IgD-negative memory B cell (primary cell): ENCODE measurements around the gene TSGA10IP. TPM values are rescaled to one million over a fixed set of nuclear protein-coding genes. Genes with fewer than 3 reads are reported as not detected.
"Not testable (repeated sequence)": the region's sequence is repeated elsewhere in the genome, so short reads cannot be mapped to it uniquely, and the experiment has no call there.

Experiments used
- H3K27ac Mint-ChIP-seq, 3 donors: one replicate each; pipeline ENCODE4 v1.8.0; 2020 to 2022; ENCODE audit warnings: mild to moderate bottlenecking in 3 of 3, mixed read lengths in 3 of 3, moderate library complexity in 1 of 3
- H3K27me3 Mint-ChIP-seq: one replicate; pipeline ENCODE4 v1.8.0; 2021; ENCODE audit warnings: mixed read lengths
- H3K36me3 Mint-ChIP-seq: one replicate; pipeline ENCODE4 v1.8.0; 2020; ENCODE audit warnings: mild to moderate bottlenecking, mixed read lengths
- H3K4me1 Mint-ChIP-seq, 3 donors: one replicate each; pipeline ENCODE4 v1.8.0; 2020 to 2022; ENCODE audit warnings: mixed read lengths in 3 of 3, mild to moderate bottlenecking in 1 of 3
- H3K4me3 Mint-ChIP-seq, 4 donors: one replicate each; pipeline ENCODE4 v1.8.0; 2020 to 2022; ENCODE audit warnings: mild to moderate bottlenecking in 4 of 4, mixed read lengths in 4 of 4, moderate library complexity in 3 of 4
- H3K9me3 Mint-ChIP-seq, 3 donors: one replicate each; pipeline ENCODE4 v1.8.0; 2020 to 2021; ENCODE audit warnings: mixed read lengths in 3 of 3, mild to moderate bottlenecking in 1 of 3
- polyA plus RNA-seq: library from polyadenylated mRNA; unstranded; fragments of 300-500 nt; fragmentation: Illumina TruSeq; gene quantifications from one replicate; pipeline ENCODE4 v1.2.3, GENCODE V29; 2021

TSGA10IP gene
- polyA plus RNA-seq, 1 donor from 2014 or later, result not detected

- no peaks in the 10 kb centered on the region for H3K36me3 Mint-ChIP-seq
- H3K4me1 Mint-ChIP-seq, result peaks cover 0 to 4% (median 0%) of the 10 kb centered on the region in 3 donors
- no peak overlapping the region for H3K4me3 Mint-ChIP-seq
- H3K27me3 Mint-ChIP-seq, result peaks cover 1% of the 10 kb centered on the region
- no peaks in the 10 kb centered on the region for H3K9me3 Mint-ChIP-seq
- no peak overlapping the region for H3K27ac Mint-ChIP-seq
Measured at GRCh38 chr11:65947133-65947532, 1.9 kb downstream of the TSGA10IP start.

GRCh38 chr11:65947603-65948125, 2.4 kb downstream of the TSGA10IP start:
- Mint-ChIP-seq H3K36me3 (no peaks in the 10 kb centered on the region), H3K4me1 (peaks cover 0 to 2% (median 0%) of the 10 kb centered on the region in 3 donors)

GRCh38 chr11:65950711-65951110, 5.4 kb downstream of the TSGA10IP start:
- not testable (repeated sequence) for H3K27me3 Mint-ChIP-seq, H3K9me3 Mint-ChIP-seq, H3K4me3 Mint-ChIP-seq, H3K27ac Mint-ChIP-seq, H3K4me1 Mint-ChIP-seq, H3K36me3 Mint-ChIP-seq

More at GRCh38 chr11:65947603-65948125, 2.4 kb downstream of the TSGA10IP start:
- H3K27ac Mint-ChIP-seq, result no peak overlapping the region
- H3K9me3 Mint-ChIP-seq, result no peaks in the 10 kb centered on the region
- peak overlapping the region in 2 of 4 donors; percentile 28 to 34 for H3K4me3 Mint-ChIP-seq
- H3K27me3 Mint-ChIP-seq, result peaks cover 1% of the 10 kb centered on the region

DNA sequence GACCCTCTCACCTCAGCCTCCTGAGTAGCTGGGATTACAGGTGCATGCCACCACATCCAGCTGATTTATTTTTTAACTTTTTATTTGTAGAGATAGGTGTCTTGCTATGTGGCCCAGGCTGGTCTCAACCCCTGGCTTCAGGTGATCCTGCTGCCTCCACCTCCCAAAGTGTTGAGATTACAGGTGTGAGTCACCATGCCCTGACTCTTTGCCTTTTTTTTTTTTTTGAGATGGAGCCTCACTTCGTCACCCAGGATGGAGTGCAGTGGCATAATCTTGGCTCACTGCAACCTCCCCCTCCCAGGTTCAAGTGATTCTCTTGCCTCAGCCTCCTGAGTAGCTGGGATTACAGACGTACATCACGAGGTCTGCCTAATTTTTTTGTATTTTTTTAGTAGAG, 6.4 kb downstream of the TSGA10IP start:
- not testable (repeated sequence) for H3K27ac Mint-ChIP-seq, H3K36me3 Mint-ChIP-seq, H3K4me3 Mint-ChIP-seq, H3K9me3 Mint-ChIP-seq, H3K4me1 Mint-ChIP-seq, H3K27me3 Mint-ChIP-seq

- Mint-ChIP-seq H3K4me1 (peaks cover 6 to 7% (median 7%) of the 10 kb centered on the region in 3 donors), H3K27me3 (no peaks in the 10 kb centered on the region)
Measured at GRCh38 chr11:65952052-65952521, 6.8 kb downstream of the TSGA10IP start.

GRCh38 chr11:65953471-65953870, 8.2 kb downstream of the TSGA10IP start:
- Mint-ChIP-seq H3K27ac (no peak overlapping the region), H3K9me3 (no peaks in the 10 kb centered on the region), H3K27me3 (no peaks in the 10 kb centered on the region), H3K36me3 (no peaks in the 10 kb centered on the region), H3K4me3 (no peak overlapping the region), H3K4me1 (peaks cover 9 to 13% (median 9%) of the 10 kb centered on the region in 3 donors)

More at GRCh38 chr11:65952052-65952521, 6.8 kb downstream of the TSGA10IP start:
- Mint-ChIP-seq H3K36me3 (no peaks in the 10 kb centered on the region), H3K27ac (no peak overlapping the region), H3K9me3 (no peaks in the 10 kb centered on the region), H3K4me3 (no peak overlapping the region)

DNA sequence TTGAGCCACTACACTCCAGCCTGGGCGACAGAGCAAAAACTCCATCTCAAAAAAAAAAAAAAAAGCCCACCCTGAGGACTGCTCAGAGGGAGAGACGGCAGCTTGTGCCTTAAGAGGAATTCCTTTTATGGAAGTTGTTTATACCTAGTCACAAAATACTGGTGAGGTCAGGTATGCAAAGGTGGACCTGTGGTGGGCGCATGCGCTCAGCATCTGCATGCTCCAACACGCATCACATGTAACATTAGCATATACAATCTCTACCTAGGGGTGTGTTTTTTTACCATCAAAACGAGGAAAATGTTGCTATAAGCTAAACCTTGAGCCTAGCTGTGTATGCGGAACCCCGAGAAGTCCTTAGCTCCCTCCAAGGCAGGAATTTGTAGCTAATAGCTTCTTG, 9.5 kb downstream of the TSGA10IP start:
- H3K4me3 Mint-ChIP-seq, result peak overlapping the region in 2 of 4 donors; percentile 15 to 55

GRCh38 chr11:65958291-65958690, 13.0 kb downstream of the TSGA10IP start:
- peaks cover 27 to 29% (median 28%) of the 10 kb centered on the region in 3 donors for H3K4me1 Mint-ChIP-seq
- H3K36me3 Mint-ChIP-seq, result no peaks in the 10 kb centered on the region
- no peak overlapping the region for H3K27ac Mint-ChIP-seq
- no peaks in the 10 kb centered on the region for H3K9me3 Mint-ChIP-seq
- H3K27me3 Mint-ChIP-seq, result no peaks in the 10 kb centered on the region
- peak overlapping the region in 2 of 4 donors; percentile 35 to 55 for H3K4me3 Mint-ChIP-seq

More for the DNA sequence above, 9.5 kb downstream of the TSGA10IP start:
- H3K4me1 Mint-ChIP-seq, result peaks cover 9 to 13% (median 9%) of the 10 kb centered on the region in 3 donors
- H3K36me3 Mint-ChIP-seq, result no peaks in the 10 kb centered on the region
- H3K9me3 Mint-ChIP-seq, result no peaks in the 10 kb centered on the region
- no peaks in the 10 kb centered on the region for H3K27me3 Mint-ChIP-seq
- peak overlapping the region in 1 of 3 donors; percentile 25 for H3K27ac Mint-ChIP-seq

DNA sequence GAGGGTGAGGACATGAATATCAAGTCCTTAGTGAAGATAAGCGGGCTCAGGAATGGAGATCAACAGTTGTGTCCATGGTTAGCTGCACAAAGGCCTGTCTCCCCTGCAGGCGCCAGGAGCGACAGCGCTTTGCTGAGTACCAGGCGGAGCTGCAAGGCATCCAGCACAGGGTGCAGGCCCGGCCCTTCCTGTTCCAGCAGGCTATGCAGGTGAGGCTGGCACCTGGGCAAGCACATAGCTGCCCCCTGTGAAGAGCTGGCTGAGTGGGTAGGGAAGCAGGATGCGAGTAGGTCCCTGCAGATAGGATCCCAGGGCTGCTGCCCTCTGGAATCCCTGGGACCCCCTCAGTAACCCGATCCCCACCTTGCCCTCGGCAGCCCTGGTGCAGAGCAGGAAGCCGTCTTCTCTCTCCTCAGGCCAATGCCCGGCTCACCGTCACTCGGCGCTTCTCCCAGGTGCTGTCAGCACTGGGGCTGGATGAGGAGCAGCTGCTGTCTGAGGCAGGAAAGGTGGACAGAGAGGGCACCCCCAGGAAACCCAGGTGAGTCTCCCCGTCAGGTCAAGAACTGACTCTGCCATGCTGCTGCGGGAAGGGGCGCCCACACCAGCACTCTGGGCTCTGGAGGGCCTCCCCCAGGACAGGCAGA, 13.6 kb downstream of the TSGA10IP start:
- H3K4me3 Mint-ChIP-seq, result peak overlapping the region in 2 of 4 donors; percentile 55 to 95
- H3K36me3 Mint-ChIP-seq, result no peaks in the 10 kb centered on the region
- no peaks in the 10 kb centered on the region for H3K9me3 Mint-ChIP-seq
- H3K27ac Mint-ChIP-seq, result no peak overlapping the region
- H3K4me1 Mint-ChIP-seq, result peaks cover 27 to 32% (median 29%) of the 10 kb centered on the region in 3 donors
- H3K27me3 Mint-ChIP-seq, result no peaks in the 10 kb centered on the region

GRCh38 chr11:65960824-65961266, 15.6 kb downstream of the TSGA10IP start:
- H3K4me1 Mint-ChIP-seq, result peaks cover 27 to 34% (median 29%) of the 10 kb centered on the region in 3 donors
- H3K36me3 Mint-ChIP-seq, result no peaks in the 10 kb centered on the region
- no peaks in the 10 kb centered on the region for H3K27me3 Mint-ChIP-seq
- H3K9me3 Mint-ChIP-seq, result no peaks in the 10 kb centered on the region
- peak overlapping the region; percentile 95 to 99 (median 98) for H3K4me3 Mint-ChIP-seq
- peak overlapping the region; percentile 94 to 98 (median 97) for H3K27ac Mint-ChIP-seq

DNA sequence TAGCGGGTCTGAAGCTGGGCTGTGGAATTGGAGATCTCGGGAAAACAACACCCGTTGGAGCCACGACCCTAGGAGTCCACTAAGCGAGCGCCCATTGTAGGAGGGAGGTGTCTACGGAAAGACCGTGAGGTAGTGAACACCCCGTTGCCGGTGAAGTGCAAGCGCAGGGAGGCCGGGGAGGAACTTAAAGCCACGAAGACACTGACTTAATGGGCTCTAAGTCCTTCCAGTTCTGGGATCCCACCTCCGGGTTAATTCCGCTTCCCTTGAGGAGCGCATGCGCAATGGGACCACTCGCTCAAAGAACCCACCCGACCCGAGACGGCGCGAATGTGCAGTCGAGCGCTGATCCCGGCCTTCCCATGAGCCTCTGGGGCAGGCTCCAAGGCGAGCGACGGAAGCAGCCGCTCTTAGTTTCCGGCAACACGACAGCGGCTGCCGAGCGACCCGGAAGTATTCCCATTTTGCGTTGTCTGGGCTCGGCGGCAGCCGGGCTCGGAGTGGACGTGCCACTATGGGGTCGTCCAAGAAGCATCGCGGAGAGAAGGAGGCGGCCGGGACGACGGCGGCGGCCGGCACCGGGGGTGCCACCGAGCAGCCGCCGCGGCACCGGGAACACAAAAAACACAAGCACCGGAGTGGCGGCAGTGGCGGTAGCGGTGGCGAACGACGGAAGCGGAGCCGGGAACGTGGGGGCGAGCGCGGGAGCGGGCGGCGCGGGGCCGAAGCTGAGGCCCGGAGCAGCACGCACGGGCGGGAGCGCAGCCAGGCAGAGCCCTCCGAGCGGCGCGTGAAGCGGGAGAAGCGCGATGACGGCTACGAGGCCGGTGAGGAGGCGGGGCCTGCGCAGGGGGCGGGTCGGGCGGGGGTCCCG, 16.2 kb downstream of the TSGA10IP start, which contains the start of gene SART1:
Gene SART1 (plus strand): TSS at position 468 of the 874 bp plus-strand sequence. CDS start 47 bp downstream, at position 515.
- Mint-ChIP-seq H3K4me3 (peak within 1 kb of the TSS; percentile 95 to 99 (median 98)), H3K4me1 (peaks cover 27 to 34% (median 29%) of the 10 kb centered on the region in 3 donors), H3K27ac (peak within 1 kb of the TSS; percentile 94 to 98 (median 97))

DNA sequence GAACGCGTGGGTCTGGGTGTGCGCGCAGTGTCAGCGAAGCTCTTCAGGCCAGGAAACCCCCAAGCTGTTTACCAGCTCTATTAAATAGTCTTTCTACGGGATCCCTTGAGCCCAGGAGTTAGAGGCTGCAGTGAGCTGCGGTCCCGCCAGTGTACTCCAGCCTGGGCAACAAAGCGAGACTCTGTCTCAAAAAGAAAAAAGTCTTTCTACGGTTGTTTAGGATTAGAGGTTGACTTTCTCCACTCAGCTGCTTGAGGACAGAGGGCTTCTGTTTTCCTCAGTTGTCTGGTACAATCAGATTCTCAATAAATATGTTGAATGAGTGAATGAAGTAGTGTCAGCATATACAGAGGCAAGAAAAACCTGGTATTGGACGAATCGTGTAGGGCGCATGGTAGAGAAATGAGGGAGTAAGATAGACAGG, 16.9 kb downstream of the TSGA10IP start:
- Mint-ChIP-seq H3K4me3 (peak overlapping the region; percentile 91 to 99 (median 96)), H3K36me3 (peaks cover 1% of the 10 kb centered on the region), H3K9me3 (no peaks in the 10 kb centered on the region), H3K27me3 (no peaks in the 10 kb centered on the region), H3K4me1 (peaks cover 21 to 28% (median 22%) of the 10 kb centered on the region in 3 donors), H3K27ac (peak overlapping the region; percentile 94 to 97 (median 95))

More for the DNA sequence above, 16.2 kb downstream of the TSGA10IP start, which contains the start of gene SART1:
- no peaks in the 10 kb centered on the region for H3K27me3 Mint-ChIP-seq
- H3K36me3 Mint-ChIP-seq, result peaks cover 1% of the 10 kb centered on the region
- no peaks in the 10 kb centered on the region for H3K9me3 Mint-ChIP-seq

DNA sequence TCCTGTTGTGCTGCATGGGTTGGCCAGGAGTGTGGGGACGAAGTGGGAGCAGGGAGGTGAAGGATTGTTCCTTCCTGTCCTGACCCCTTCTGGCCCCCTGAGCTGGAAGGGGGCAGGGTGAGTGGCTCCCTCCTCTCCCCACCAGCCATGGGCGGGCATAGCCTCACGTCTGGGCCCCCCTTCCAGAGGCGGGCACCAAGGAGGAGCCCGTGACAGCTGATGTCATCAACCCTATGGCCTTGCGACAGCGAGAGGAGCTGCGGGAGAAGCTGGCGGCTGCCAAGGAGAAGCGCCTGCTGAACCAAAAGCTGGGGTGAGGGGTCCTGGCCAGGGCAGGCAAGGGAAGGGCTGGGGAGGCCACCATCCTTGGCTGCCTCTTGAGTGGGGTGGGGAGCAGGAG, 19.6 kb downstream of the TSGA10IP start:
- no peaks in the 10 kb centered on the region for H3K27me3 Mint-ChIP-seq
- peaks cover 1% of the 10 kb centered on the region for H3K36me3 Mint-ChIP-seq
- H3K27ac Mint-ChIP-seq, result no peak overlapping the region
- H3K4me1 Mint-ChIP-seq, result peaks cover 18 to 24% (median 20%) of the 10 kb centered on the region in 3 donors
- no peaks in the 10 kb centered on the region for H3K9me3 Mint-ChIP-seq
- peak overlapping the region in 1 of 4 donors; percentile 68 for H3K4me3 Mint-ChIP-seq

DNA sequence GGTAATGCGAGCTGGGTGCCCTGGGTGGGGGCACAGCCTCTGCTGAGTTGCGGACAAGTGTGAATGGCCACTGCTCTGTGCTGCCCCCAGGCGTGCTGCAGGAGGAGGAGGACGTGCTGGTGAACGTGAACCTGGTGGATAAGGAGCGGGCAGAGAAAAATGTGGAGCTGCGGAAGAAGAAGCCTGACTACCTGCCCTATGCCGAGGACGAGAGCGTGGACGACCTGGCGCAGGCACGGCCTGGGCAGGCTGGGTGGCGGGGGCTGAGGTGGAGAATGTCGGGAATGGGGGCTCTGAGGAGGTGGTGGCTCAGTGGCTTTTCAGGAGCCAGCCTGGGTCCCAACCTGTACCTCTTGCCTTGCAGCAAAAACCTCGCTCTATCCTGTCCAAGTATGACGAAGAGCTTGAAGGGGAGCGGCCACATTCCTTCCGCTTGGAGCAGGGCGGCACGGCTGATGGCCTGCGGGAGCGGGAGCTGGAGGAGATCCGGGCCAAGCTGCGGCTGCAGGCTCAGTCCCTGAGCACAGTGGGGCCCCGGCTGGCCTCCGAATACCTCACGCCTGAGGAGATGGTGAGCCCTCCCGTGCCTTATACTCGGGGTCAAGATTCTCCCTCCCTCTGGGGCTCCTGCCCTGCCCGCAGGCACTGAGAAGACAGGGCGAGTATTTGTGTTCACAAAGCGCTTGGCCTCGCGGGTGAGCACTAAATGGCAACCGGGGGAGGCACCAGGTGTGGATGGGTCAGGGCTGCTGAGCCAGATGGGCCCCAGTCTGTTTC, 20.9 kb downstream of the TSGA10IP start:
- H3K4me3 Mint-ChIP-seq, result peak overlapping the region in 2 of 4 donors; percentile 41 to 46
- no peaks in the 10 kb centered on the region for H3K9me3 Mint-ChIP-seq
- H3K36me3 Mint-ChIP-seq, result peaks cover 5% of the 10 kb centered on the region
- no peaks in the 10 kb centered on the region for H3K27me3 Mint-ChIP-seq
- no peak overlapping the region for H3K27ac Mint-ChIP-seq
- peaks cover 17 to 24% (median 18%) of the 10 kb centered on the region in 3 donors for H3K4me1 Mint-ChIP-seq
